Measurements from ENCODE around the gene RPLP1.

Gene RPLP1

GRCh38 chr15:69462030-69462492 is 9.4 kb downstream of the RPLP1 start:
- no peak for DNase-seq
- H3K27me3 ChIP-seq (replicated peaks) = no peaks in the 10 kb centered on the region
- in situ Hi-C loops (cut with HindIII; ENCODE audit: low pct_ligation_motif_present, low sequenced_read_pairs) = no loop called here
- H3K27ac ChIP-seq = no peak overlapping the region
- H3K36me3 ChIP-seq (replicated peaks) = peaks cover 5% of the 10 kb centered on the region
- peak overlapping the region; percentile 57 for H3K4me3 ChIP-seq (ENCODE audit: low read depth, low read length)
- no peak for TF ChIP-seq CTCF (IDR thresholded peaks at IDR 0.05; ENCODE audit: low read depth, low read length, missing control alignments)

- peak; percentile 92 for TF ChIP-seq CTCF (IDR thresholded peaks at IDR 0.05; ENCODE audit: low read depth, low read length, missing control alignments)
- peak overlapping the region; percentile 57 for H3K4me3 ChIP-seq (ENCODE audit: low read depth, low read length)
- peak; percentile 97 for DNase-seq
- no peaks in the 10 kb centered on the region for H3K27me3 ChIP-seq (replicated peaks)
- peak overlapping the region; percentile 92 for H3K27ac ChIP-seq
- in situ Hi-C loops (cut with HindIII; ENCODE audit: low pct_ligation_motif_present, low sequenced_read_pairs) = no loop called here
- no peaks in the 10 kb centered on the region for H3K36me3 ChIP-seq (replicated peaks)
Measured at GRCh38 chr15:69462493-69463181, 10.0 kb downstream of the RPLP1 start.

GRCh38 chr15:69463182-69463756 is 10.7 kb downstream of the RPLP1 start:
- no peak for DNase-seq
- Histone ChIP-seq H3K36me3 (replicated peaks) (no peaks in the 10 kb centered on the region), H3K27me3 (replicated peaks) (no peaks in the 10 kb centered on the region), H3K27ac (peak overlapping the region; percentile 92), H3K4me3 (ENCODE audit: low read depth, low read length) (peak overlapping the region; percentile 49)
- no peak for TF ChIP-seq CTCF (IDR thresholded peaks at IDR 0.05; ENCODE audit: low read depth, low read length, missing control alignments)
- in situ Hi-C loops (cut with HindIII; ENCODE audit: low pct_ligation_motif_present, low sequenced_read_pairs) = no loop called here

- no peak for TF ChIP-seq CTCF (IDR thresholded peaks at IDR 0.05; ENCODE audit: low read depth, low read length, missing control alignments)
- no peak for DNase-seq
- no peak overlapping the region for H3K4me3 ChIP-seq (ENCODE audit: low read depth, low read length)
- in situ Hi-C loops (cut with HindIII; ENCODE audit: low pct_ligation_motif_present, low sequenced_read_pairs) = no loop called here
- H3K36me3 ChIP-seq (replicated peaks) = no peaks in the 10 kb centered on the region
- no peaks in the 10 kb centered on the region for H3K27me3 ChIP-seq (replicated peaks)
- no peak overlapping the region for H3K27ac ChIP-seq
Measured at GRCh38 chr15:69465253-69465652, 12.6 kb downstream of the RPLP1 start.

GRCh38 chr15:69466733-69467132 is 14.1 kb downstream of the RPLP1 start:
- Histone ChIP-seq H3K36me3 (replicated peaks) (no peaks in the 10 kb centered on the region), H3K27ac (no peak overlapping the region), H3K27me3 (replicated peaks) (no peaks in the 10 kb centered on the region), H3K4me3 (ENCODE audit: low read depth, low read length) (no peak overlapping the region)
- DNase-seq = no peak
- no peak for TF ChIP-seq CTCF (IDR thresholded peaks at IDR 0.05; ENCODE audit: low read depth, low read length, missing control alignments)
- in situ Hi-C loops (cut with HindIII; ENCODE audit: low pct_ligation_motif_present, low sequenced_read_pairs) = no loop called here

All from brain microvascular endothelial cell (primary cell).